DMS 273 treated with DMSO at 0.1 percent for 48 hours (cell line): ENCODE results near the gene GPR158.
"Not testable (repeated sequence)": the region's sequence is repeated elsewhere in the genome, so short reads cannot be mapped to it uniquely, and the experiment has no call there.

Experiments
- DNase-seq: peaks from one replicate; lab custom pipeline; 2025; lab: John Stamatoyannopoulos, UW

GPR158 gene, protein sequence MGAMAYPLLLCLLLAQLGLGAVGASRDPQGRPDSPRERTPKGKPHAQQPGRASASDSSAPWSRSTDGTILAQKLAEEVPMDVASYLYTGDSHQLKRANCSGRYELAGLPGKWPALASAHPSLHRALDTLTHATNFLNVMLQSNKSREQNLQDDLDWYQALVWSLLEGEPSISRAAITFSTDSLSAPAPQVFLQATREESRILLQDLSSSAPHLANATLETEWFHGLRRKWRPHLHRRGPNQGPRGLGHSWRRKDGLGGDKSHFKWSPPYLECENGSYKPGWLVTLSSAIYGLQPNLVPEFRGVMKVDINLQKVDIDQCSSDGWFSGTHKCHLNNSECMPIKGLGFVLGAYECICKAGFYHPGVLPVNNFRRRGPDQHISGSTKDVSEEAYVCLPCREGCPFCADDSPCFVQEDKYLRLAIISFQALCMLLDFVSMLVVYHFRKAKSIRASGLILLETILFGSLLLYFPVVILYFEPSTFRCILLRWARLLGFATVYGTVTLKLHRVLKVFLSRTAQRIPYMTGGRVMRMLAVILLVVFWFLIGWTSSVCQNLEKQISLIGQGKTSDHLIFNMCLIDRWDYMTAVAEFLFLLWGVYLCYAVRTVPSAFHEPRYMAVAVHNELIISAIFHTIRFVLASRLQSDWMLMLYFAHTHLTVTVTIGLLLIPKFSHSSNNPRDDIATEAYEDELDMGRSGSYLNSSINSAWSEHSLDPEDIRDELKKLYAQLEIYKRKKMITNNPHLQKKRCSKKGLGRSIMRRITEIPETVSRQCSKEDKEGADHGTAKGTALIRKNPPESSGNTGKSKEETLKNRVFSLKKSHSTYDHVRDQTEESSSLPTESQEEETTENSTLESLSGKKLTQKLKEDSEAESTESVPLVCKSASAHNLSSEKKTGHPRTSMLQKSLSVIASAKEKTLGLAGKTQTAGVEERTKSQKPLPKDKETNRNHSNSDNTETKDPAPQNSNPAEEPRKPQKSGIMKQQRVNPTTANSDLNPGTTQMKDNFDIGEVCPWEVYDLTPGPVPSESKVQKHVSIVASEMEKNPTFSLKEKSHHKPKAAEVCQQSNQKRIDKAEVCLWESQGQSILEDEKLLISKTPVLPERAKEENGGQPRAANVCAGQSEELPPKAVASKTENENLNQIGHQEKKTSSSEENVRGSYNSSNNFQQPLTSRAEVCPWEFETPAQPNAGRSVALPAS (N-terminal part only)

DNA sequence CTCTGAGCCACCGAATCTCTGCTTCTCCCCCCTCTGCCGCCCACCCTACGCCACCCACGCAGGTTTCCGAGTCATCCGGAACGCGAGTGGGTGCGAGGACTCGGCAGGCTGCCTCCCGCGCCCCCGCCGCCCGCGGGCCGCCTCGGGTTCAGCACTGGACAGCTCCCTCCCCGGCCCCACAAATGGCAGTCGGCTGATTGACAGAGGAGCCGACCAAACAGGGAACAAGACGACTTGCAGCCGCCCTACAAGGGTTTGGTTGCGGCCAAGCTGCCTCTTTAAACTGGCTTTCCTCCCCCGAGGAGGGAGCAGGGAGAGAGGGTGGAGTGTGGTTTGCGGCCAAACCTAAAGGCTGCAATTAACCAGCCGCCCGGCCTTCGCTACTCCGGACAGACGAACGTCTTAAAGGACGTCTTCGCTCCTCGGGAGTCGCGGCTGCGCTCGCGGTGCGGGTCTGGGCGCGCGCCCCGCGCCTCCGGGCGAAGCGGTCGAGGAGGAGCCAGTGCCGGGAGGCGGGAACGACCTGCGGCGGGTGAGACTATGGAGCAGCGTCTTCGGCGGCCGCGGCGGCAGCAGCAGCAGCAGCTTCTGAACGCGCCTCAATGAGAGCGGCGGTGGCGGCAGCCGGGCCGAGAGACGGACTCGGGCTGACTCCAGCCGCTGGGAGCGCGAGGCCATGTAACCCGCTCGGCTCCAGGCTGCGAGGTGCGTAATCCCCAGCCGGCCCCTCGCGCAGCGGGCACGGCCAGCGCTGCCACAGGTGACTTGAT is at the start of gene GPR158:
GPR158 (plus strand) TSS at position 541 of the 770 bp plus-strand sequence. CDS start 420 bp downstream, outside the sequence.
- DNase-seq: peak; percentile 42

DNA sequence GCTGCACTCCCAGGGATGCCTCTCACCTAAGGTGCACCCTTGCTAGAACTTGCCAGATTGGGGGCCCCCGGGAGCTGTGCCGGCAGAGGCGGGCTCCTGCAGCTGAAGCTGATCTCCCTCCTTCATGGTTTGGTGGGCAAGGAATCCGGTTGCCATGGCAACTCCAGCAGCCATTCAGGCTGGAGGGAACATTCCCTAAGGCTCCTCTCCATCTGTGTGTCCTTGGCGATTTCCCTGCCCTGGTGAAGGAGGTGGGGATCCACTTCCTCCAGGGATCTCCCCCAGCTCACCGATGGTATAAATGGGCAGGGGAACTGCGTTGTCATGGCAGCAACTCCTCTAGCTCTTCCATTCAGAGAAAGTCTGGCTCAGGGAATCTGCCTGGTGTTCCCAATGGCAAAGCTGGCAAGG is 49.6 kb upstream of the GPR158 start:
- DNase-seq: no peak

DNA sequence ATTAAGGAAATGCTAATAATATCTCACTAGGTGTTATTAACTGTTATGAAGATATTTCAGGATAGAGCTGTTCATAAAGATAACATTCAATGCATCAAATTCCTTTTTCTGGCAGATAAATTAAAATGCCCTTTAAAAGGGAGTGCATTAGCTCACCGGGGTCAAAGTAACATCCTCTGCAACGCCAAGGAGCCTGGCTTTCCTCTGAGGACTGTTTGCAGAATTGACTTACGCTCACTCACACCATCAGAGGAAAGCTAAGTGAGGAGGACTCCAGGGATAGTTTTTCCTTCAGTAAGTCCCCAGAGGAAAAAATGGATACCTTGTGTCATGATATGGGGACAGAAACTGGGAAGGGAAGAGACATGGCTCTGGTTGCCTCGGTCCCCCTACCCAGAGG is 45.2 kb upstream of the GPR158 start:
- DNase-seq: no peak

DNA sequence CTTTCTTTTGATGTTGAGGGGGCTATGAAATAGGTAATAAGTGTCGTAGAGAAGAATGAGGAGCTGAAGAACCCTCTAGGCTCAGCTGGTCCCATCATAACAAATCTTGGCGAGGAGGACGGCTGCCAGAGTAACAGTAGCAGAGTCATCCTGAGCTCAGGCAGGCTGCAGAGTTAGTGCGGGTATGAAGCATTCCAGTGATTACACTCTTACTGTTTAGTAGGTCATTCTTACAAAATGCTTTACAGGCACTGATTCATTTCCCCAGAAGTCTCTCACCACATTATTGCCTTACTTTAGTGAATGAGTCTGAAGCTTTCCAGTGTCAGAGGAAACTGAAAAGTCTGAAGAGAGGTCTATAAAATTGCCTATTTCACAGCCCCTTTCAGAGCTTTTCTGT is 43.9 kb upstream of the GPR158 start:
- no peak for DNase-seq

DNA sequence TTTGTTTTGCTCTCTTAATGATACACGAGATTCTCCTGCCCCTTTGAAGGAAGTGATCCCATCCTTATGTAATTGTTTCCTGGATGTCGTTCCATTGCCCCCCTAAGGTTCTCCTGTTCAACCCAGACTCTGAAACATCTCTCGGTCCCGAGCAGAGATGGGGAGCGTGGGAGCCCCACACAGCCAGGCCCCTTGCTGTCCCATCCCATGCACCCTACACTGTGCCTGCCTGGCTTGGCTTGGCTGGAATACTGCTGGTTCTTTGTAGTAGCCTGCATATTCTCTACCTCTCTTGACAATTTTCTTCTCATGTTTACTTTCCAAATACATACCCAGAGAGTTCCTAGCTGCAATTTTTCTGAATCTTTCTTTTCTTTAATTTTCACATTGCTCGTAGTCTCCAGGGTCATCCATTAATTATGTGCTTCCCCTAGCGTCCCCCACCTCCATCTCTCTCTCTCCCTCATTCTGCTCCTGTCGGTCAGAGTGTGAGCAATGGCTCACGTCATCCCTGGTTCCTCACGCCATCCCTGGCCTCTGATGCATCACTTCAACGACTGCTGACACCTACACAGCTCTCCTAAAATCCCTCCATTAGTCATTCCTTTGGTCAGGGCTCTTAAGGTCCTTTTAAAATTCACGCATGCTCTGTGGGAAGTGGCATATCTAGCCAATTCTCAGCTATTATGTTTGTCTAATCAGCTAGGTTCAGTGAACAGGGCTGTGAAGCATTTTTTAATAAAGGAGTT is 32.5 kb upstream of the GPR158 start:
- no peak for DNase-seq

DNA sequence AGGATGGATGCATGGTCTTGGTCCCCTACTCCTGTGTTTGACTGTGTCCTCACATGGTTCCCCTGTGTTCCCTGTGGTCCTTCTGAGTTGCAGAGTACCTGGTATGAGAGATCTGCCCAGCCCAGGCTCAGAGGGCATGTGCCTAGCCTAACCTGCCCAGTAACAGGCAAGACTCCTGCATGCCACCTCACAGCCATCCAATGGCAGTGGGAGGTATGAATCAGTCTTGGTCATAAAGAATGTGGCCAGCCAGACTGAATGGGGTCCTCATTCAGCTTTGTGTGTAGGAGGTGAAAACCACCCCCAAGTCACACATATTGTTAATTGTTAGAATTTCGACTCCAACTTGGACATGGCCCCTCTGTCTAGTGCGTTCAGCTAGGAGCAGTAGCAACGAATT is 17.2 kb upstream of the GPR158 start:
- no peak for DNase-seq

DNA sequence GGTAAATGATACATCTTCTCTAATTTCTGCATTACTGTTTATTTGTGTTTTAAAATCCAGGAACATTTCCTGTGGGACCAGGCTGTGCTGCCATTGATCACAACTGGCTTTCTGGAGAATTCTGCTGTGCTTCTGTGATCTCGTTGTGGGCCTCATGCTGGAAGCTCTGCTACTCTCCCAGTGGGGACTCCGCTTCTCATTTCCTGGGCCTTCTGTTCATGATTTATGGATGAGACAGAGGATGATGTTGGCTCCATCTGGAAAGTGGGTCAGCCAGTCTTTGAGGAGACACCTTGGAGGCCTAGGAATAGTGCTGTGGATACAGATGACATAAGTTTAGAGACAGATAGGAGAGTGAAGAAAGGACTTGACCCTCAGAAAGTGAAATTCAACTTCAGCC is 15.2 kb upstream of the GPR158 start:
- no peak for DNase-seq

DNA sequence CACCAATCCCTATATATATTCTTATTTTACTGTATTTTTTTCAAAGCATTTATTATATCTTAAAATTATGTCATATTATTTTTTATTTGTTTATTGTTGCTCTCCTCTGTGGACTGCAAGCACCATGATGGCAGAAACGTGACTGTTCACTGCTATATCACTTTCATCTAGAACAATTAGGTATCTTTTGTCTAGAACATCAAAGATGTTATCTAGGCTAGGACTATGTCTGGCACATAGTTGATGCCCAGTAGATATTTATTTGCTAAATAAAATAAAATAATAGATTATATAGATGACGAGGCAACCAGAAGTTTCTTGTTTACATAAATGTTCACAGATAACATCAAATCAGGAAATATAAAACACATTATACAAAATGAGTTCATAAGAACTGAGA is 12.4 kb upstream of the GPR158 start:
- no peak for DNase-seq

DNA sequence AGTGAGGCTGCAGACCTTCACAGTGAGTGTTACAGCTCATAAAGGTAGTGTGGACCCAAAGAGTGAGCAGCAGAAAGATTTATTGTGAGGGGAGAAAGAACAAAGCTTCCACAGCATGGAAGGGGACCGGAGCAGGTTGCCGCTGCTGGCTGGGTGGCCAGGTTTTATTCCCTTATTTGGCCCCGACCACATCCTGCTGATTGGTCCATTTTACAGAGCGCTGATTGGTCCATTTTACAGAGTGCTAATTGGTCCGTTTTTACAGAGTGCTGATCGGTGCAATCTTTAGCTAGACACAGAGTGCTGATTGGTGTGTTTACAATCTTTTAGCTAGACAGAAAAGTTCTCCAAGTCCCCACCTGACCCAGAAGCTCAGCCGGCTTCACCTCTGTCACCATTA is 11.3 kb upstream of the GPR158 start:
- DNase-seq: not testable (repeated sequence)

DNA sequence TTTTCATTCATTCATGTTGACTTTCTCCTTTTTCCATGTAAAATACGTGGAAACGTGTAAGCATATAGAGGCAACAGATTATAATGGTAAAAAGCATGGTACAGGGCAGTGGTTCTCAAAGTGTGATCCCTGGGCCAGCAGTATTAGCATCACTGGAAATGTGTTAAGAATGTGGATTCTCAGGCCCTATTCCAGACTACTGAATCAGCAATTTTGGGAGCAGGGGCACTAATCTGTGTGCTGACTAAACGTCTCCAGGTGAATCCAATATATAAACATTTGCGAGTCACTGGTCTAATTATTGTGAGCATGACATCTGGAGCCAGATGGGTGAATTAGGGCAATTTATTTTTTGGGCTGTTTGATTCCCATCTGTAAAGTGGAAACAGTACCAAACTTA is 5.1 kb upstream of the GPR158 start:
- no peak for DNase-seq

DNA sequence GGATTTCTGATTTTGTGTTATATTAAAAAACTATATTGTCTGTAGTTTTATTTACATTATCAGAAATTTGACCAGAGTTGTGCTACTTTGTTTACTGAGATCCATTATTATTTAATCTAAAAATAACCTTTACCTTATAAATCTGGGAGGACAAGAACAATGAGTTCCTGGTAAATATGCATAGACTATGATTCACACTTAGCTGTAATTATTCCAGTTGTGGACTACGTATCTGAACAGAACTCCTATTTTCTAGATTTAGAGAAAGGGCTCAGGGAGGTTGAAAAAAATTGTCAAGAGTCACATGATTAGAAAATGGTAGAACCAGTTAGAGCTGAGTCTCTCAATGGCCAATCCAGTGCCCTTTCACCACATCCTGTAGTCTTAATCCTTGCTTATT is 4.2 kb upstream of the GPR158 start:
- no peak for DNase-seq

DNA sequence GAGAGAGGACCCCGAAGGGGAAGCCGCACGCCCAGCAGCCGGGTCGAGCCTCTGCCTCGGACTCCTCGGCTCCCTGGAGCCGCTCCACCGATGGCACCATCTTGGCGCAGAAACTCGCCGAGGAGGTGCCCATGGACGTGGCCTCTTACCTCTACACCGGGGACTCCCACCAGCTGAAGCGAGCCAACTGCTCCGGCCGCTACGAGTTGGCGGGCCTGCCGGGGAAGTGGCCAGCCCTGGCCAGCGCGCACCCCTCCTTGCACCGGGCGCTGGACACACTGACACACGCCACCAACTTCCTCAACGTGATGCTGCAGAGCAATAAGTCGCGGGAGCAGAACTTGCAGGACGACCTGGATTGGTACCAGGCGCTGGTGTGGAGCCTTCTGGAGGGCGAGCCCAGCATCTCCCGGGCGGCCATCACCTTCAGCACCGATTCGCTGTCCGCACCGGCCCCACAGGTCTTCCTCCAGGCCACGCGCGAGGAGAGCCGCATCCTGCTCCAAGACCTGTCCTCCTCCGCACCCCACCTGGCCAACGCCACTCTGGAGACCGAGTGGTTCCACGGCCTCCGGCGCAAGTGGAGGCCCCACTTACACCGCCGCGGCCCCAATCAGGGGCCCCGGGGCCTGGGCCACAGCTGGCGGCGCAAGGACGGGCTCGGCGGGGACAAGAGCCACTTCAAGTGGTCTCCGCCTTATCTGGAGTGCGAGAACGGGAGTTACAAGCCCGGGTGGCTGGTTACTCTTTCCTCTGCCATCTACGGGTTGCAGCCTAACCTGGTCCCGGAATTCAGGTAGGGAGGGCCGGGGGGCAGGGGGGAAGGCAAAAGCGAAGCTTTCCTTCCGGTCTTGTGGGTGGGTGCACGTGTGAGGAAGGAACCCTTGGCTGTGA is 973 bp downstream of the GPR158 start:
- no peak for DNase-seq

DNA sequence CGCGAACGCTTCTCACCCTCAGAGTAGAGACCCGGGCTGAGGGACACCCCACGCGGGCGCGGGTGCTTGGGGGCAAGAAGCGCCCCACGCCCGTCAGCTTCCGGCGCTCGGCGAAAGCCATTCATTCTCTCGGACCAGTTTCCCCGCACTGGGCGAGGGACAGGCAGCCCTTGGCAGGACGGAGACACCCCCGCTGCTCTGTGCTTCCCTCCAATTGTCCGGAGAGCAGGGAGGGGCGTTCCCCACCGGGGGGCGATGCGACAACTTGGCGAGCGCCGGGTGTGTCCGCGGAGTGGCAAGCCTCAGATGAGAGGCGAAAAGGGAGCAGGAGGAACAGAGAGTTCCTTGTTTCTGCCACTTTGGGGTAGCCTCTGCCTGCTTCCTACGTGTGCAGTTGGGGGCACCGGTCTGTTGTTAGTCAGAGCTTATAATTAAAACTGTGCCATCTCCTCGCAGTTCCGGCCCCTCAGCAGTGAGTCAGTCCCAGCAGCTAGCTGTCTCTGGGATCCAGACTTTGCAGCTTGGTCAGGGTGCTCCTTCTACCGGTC is 1.7 kb downstream of the GPR158 start:
- DNase-seq: no peak

DNA sequence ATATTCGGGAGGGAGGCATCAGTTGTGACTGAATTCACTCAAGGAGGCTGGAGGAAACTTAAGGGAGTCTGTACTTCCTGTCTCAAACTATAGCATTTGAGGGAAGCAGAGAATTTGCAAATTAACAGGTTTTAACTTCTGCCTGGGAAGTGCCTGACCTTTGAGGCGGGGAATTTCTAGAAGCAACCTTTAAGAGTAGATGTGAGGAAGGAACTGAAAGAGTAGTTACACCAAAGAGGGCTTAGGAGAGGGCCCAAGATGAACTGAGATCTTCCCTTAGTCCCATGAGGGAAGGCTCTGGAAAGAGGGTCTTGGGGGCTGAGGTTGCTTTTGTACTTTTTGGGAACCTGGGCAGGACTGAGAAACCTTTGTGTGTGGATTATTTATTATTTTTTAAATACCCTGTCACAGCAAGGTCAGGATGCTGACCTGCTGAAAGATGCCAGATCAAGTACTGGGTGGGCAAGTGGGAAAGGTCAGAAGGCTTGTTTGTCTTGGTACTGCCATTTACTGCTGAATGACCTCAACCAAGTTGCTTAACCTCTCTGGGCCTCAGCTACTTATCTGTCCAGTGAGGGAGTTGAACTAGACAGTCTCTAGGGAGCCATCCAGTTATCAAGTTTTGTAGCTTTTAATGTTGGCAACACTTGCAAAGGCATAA is 2.4 kb downstream of the GPR158 start:
- DNase-seq: no peak

DNA sequence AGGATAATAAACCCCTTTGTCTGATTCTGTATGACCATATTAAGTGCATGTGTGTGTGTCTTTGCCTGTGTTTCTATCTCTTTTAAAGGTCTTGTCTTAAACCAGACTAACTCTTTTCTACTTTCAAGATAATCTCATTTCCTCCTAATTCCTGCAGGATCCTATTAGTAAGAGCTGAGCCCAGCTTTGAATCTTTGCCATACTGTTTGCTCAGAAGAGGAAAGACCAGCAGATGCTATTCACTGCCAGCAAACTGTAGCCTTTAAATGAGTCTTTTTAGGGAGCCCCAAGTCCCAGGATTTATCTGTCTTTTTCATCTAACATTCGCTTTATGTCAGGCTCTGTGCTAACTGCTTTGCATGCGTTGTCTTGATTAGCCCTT is 2.9 kb downstream of the GPR158 start:
- DNase-seq: no peak

DNA sequence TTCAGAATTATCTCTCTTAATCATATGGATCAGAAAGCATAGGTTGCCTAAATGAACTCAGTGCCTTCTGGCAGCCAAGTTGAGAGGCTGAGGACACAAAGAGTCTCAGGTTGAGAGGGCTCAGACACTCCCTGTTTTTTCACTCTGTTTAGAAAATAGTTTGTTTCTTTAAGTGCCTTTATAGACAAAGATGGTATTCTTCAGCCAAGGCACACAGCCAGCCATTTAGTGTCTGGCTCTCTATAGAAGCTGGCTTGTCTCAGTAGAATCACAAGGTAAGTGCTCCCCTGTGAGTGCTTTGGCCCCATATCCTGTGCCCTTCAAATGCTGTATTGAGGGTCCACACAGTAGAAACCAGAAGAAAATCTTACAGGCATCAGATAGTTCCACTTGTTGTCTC is 3.6 kb downstream of the GPR158 start:
- no peak for DNase-seq

DNA sequence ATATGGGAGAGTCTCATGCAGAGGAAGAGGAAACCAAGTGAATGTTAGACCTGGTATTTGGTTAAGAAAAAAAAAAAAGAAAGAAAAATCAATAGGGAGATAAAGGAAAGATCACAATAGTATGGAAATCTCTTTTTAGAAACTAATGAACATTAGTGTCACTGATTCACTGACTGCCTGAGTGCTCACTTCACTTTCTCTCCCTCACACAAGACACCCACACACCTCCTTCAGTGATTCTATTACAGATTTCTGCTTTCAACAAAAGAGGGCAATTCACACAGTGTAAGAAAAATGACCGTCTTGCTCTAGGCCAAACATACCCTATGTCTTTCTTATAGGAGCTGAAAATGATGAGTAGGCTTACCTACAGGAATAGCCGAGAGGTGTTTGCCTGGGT is 6.0 kb downstream of the GPR158 start:
- DNase-seq: no peak

DNA sequence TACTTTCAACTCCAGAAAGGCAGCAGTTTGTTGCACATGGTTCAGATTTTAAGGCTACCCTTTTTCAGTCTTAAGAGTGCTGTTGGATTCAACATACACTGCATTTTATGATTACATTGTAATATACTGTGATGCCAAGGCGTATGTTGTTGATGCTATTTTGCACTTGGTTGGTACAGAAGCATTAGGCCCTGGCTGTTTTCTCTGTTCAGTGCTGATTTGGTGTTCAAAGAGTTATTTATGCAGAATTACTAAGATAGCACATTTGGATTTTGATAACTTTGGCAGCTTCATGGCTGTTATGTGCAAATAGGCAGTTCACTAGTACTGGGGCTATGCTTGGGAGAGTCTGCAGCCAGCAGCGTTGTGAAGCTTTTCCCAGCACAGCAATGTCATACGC is 7.8 kb downstream of the GPR158 start:
- DNase-seq: no peak
